ENCODE measurements around the gene ELOVL7.
A peak's percentile ranks its signal among the peaks of the same experiment; 100 is the strongest.
"Not testable (repeated sequence)": the region's sequence is repeated elsewhere in the genome, so short reads cannot be mapped to it uniquely, and the experiment has no call there.

Gene ELOVL7

GRCh38 chr5:60843936-60844905 is at the start of gene ELOVL7:
Gene ELOVL7 (minus strand): TSS chr5:60844269. CDS start chr5:60787397, 56,872 bp downstream.
- peak within 1 kb of the TSS; percentile 61 for H3K9ac ChIP-seq (ENCODE audit: low read length)
- no peaks in the 10 kb centered on the region for H3K9me3 ChIP-seq (ENCODE audit: control insufficient read depth, low read length)
- H3K4me1 ChIP-seq (ENCODE audit: control insufficient read depth, insufficient read depth, low read length): peaks cover 7% of the 10 kb centered on the region
- peaks cover 30% of the 10 kb centered on the region for H3K27me3 ChIP-seq (ENCODE audit: control insufficient read depth, insufficient read depth, low read length)
- H3K4me3 ChIP-seq (ENCODE audit: low read length): peak within 1 kb of the TSS; percentile 67
- H3K36me3 ChIP-seq (ENCODE audit: control insufficient read depth, insufficient read depth, low read length): no peaks in the 10 kb centered on the region

GRCh38 chr5:60893521-60893920 is 49.5 kb upstream of the ELOVL7 start:
- Histone ChIP-seq H3K36me3 (ENCODE audit: control insufficient read depth, insufficient read depth, low read length) (no peaks in the 10 kb centered on the region), H3K9ac (ENCODE audit: low read length) (no peak overlapping the region), H3K4me3 (ENCODE audit: low read length) (no peak overlapping the region), H3K27me3 (ENCODE audit: control insufficient read depth, insufficient read depth, low read length) (no peaks in the 10 kb centered on the region), H3K9me3 (ENCODE audit: control insufficient read depth, low read length) (no peaks in the 10 kb centered on the region), H3K4me1 (ENCODE audit: control insufficient read depth, insufficient read depth, low read length) (no peaks in the 10 kb centered on the region)

- H3K36me3 ChIP-seq (ENCODE audit: control insufficient read depth, insufficient read depth, low read length): no peaks in the 10 kb centered on the region
- no peaks in the 10 kb centered on the region for H3K27me3 ChIP-seq (ENCODE audit: control insufficient read depth, insufficient read depth, low read length)
- no peak overlapping the region for H3K9ac ChIP-seq (ENCODE audit: low read length)
- H3K4me3 ChIP-seq (ENCODE audit: low read length): no peak overlapping the region
- no peaks in the 10 kb centered on the region for H3K4me1 ChIP-seq (ENCODE audit: control insufficient read depth, insufficient read depth, low read length)
- no peaks in the 10 kb centered on the region for H3K9me3 ChIP-seq (ENCODE audit: control insufficient read depth, low read length)
These were observed 47.6 kb upstream of the ELOVL7 start for GRCh38 chr5:60891667-60892066.

GRCh38 chr5:60888359-60889061 is 44.4 kb upstream of the ELOVL7 start:
- no peaks in the 10 kb centered on the region for H3K9me3 ChIP-seq (ENCODE audit: control insufficient read depth, low read length)
- no peak overlapping the region for H3K4me3 ChIP-seq (ENCODE audit: low read length)

GRCh38 chr5:60887746-60888145 is 43.7 kb upstream of the ELOVL7 start:
- Histone ChIP-seq H3K27me3 (ENCODE audit: control insufficient read depth, insufficient read depth, low read length) (no peaks in the 10 kb centered on the region), H3K9me3 (ENCODE audit: control insufficient read depth, low read length) (no peaks in the 10 kb centered on the region), H3K4me3 (ENCODE audit: low read length) (no peak overlapping the region), H3K36me3 (ENCODE audit: control insufficient read depth, insufficient read depth, low read length) (no peaks in the 10 kb centered on the region), H3K4me1 (ENCODE audit: control insufficient read depth, insufficient read depth, low read length) (no peaks in the 10 kb centered on the region), H3K9ac (ENCODE audit: low read length) (no peak overlapping the region)

More at GRCh38 chr5:60888359-60889061, 44.4 kb upstream of the ELOVL7 start:
- H3K27me3 ChIP-seq (ENCODE audit: control insufficient read depth, insufficient read depth, low read length): no peaks in the 10 kb centered on the region
- H3K9ac ChIP-seq (ENCODE audit: low read length): no peak overlapping the region
- no peaks in the 10 kb centered on the region for H3K36me3 ChIP-seq (ENCODE audit: control insufficient read depth, insufficient read depth, low read length)
- H3K4me1 ChIP-seq (ENCODE audit: control insufficient read depth, insufficient read depth, low read length): no peaks in the 10 kb centered on the region

- no peaks in the 10 kb centered on the region for H3K4me1 ChIP-seq (ENCODE audit: control insufficient read depth, insufficient read depth, low read length)
- no peak overlapping the region for H3K4me3 ChIP-seq (ENCODE audit: low read length)
- no peaks in the 10 kb centered on the region for H3K36me3 ChIP-seq (ENCODE audit: control insufficient read depth, insufficient read depth, low read length)
- H3K27me3 ChIP-seq (ENCODE audit: control insufficient read depth, insufficient read depth, low read length): no peaks in the 10 kb centered on the region
- H3K9ac ChIP-seq (ENCODE audit: low read length): no peak overlapping the region
- no peaks in the 10 kb centered on the region for H3K9me3 ChIP-seq (ENCODE audit: control insufficient read depth, low read length)
These were observed 43.0 kb upstream of the ELOVL7 start for GRCh38 chr5:60887096-60887495.

- no peak overlapping the region for H3K9ac ChIP-seq (ENCODE audit: low read length)
- H3K4me3 ChIP-seq (ENCODE audit: low read length): no peak overlapping the region
- no peaks in the 10 kb centered on the region for H3K36me3 ChIP-seq (ENCODE audit: control insufficient read depth, insufficient read depth, low read length)
- H3K27me3 ChIP-seq (ENCODE audit: control insufficient read depth, insufficient read depth, low read length): no peaks in the 10 kb centered on the region
- H3K9me3 ChIP-seq (ENCODE audit: control insufficient read depth, low read length): no peaks in the 10 kb centered on the region
- no peaks in the 10 kb centered on the region for H3K4me1 ChIP-seq (ENCODE audit: control insufficient read depth, insufficient read depth, low read length)
These were observed 42.1 kb upstream of the ELOVL7 start for GRCh38 chr5:60886158-60886557.

- no peak overlapping the region for H3K4me3 ChIP-seq (ENCODE audit: low read length)
- no peaks in the 10 kb centered on the region for H3K4me1 ChIP-seq (ENCODE audit: control insufficient read depth, insufficient read depth, low read length)
- no peaks in the 10 kb centered on the region for H3K9me3 ChIP-seq (ENCODE audit: control insufficient read depth, low read length)
- no peaks in the 10 kb centered on the region for H3K27me3 ChIP-seq (ENCODE audit: control insufficient read depth, insufficient read depth, low read length)
- no peak overlapping the region for H3K9ac ChIP-seq (ENCODE audit: low read length)
- H3K36me3 ChIP-seq (ENCODE audit: control insufficient read depth, insufficient read depth, low read length): no peaks in the 10 kb centered on the region
These were observed 39.2 kb upstream of the ELOVL7 start for GRCh38 chr5:60883229-60883628.

- no peaks in the 10 kb centered on the region for H3K4me1 ChIP-seq (ENCODE audit: control insufficient read depth, insufficient read depth, low read length)
- no peaks in the 10 kb centered on the region for H3K36me3 ChIP-seq (ENCODE audit: control insufficient read depth, insufficient read depth, low read length)
- no peak overlapping the region for H3K4me3 ChIP-seq (ENCODE audit: low read length)
- H3K9ac ChIP-seq (ENCODE audit: low read length): no peak overlapping the region
- H3K9me3 ChIP-seq (ENCODE audit: control insufficient read depth, low read length): no peaks in the 10 kb centered on the region
- H3K27me3 ChIP-seq (ENCODE audit: control insufficient read depth, insufficient read depth, low read length): no peaks in the 10 kb centered on the region
These were observed 28.8 kb upstream of the ELOVL7 start for GRCh38 chr5:60872892-60873291.

- no peaks in the 10 kb centered on the region for H3K27me3 ChIP-seq (ENCODE audit: control insufficient read depth, insufficient read depth, low read length)
- H3K4me3 ChIP-seq (ENCODE audit: low read length): no peak overlapping the region
- H3K9ac ChIP-seq (ENCODE audit: low read length): no peak overlapping the region
- H3K9me3 ChIP-seq (ENCODE audit: control insufficient read depth, low read length): no peaks in the 10 kb centered on the region
- H3K36me3 ChIP-seq (ENCODE audit: control insufficient read depth, insufficient read depth, low read length): no peaks in the 10 kb centered on the region
- H3K4me1 ChIP-seq (ENCODE audit: control insufficient read depth, insufficient read depth, low read length): no peaks in the 10 kb centered on the region
These were observed 26.8 kb upstream of the ELOVL7 start for GRCh38 chr5:60870857-60871256.

- H3K4me1 ChIP-seq (ENCODE audit: control insufficient read depth, insufficient read depth, low read length); H3K9ac ChIP-seq (ENCODE audit: low read length); H3K27me3 ChIP-seq (ENCODE audit: control insufficient read depth, insufficient read depth, low read length); H3K9me3 ChIP-seq (ENCODE audit: control insufficient read depth, low read length); H3K4me3 ChIP-seq (ENCODE audit: low read length); H3K36me3 ChIP-seq (ENCODE audit: control insufficient read depth, insufficient read depth, low read length): not testable (repeated sequence)
These were observed 16.5 kb upstream of the ELOVL7 start for GRCh38 chr5:60860572-60860971.

- Histone ChIP-seq H3K4me1 (ENCODE audit: control insufficient read depth, insufficient read depth, low read length) (no peaks in the 10 kb centered on the region), H3K9ac (ENCODE audit: low read length) (no peak overlapping the region), H3K9me3 (ENCODE audit: control insufficient read depth, low read length) (no peaks in the 10 kb centered on the region)
These were observed 12.0 kb upstream of the ELOVL7 start for GRCh38 chr5:60856066-60856465.

More at GRCh38 chr5:60856066-60856465, 12.0 kb upstream of the ELOVL7 start:
- Histone ChIP-seq H3K4me3 (ENCODE audit: low read length) (no peak overlapping the region), H3K36me3 (ENCODE audit: control insufficient read depth, insufficient read depth, low read length) (no peaks in the 10 kb centered on the region), H3K27me3 (ENCODE audit: control insufficient read depth, insufficient read depth, low read length) (no peaks in the 10 kb centered on the region)

All from mucosa of stomach (tissue), 1 donor.